Measurements from ENCODE around the gene NCOA5. TPM values are rescaled to one million over a fixed set of nuclear protein-coding genes. Genes with fewer than 3 reads are reported as not detected.

NCOA5 gene
- total RNA-seq, result 7.0 and 9.2 TPM in 2 replicates

GRCh38 chr20:46089417-46090388 lies at the start of gene NCOA5:
Gene NCOA5 (minus strand): TSS chr20:46089962. CDS start chr20:46079424, 10,538 bp downstream.

GRCh38 chr20:46117704-46118467 lies 28.1 kb upstream of the NCOA5 start, which contains the start of gene CD40:
Gene CD40 (plus strand): TSS chr20:46118314. CDS start chr20:46118344, 30 bp downstream.

GRCh38 chr20:46028772-46029371 lies 60.9 kb downstream of the NCOA5 start, which contains the start of gene SLC12A5:
Gene SLC12A5 (plus strand): TSS chr20:46029215. CDS start chr20:46029345, 130 bp downstream.

Other genes with a start within 250 kb of the NCOA5 start
- 38.6 and 42.0 TPM in 2 replicates for gene ACOT8, start 232.6 kb downstream of the NCOA5 start, total RNA-seq
- 2.6 and 3.1 TPM in 2 replicates for gene ZSWIM3, start 232.3 kb downstream of the NCOA5 start, total RNA-seq
- gene ZSWIM1, start 208.7 kb downstream of the NCOA5 start, total RNA-seq, result 2.4 and 3.4 TPM in 2 replicates
- gene SPATA25, start 202.3 kb downstream of the NCOA5 start, total RNA-seq, result 0.72 and 1.9 TPM in 2 replicates
- 4.5 and 5.5 TPM in 2 replicates for gene NEURL2, start 198.8 kb downstream of the NCOA5 start, total RNA-seq
- gene CTSA, start 198.6 kb downstream of the NCOA5 start, total RNA-seq, result 16.2 and 21.9 TPM in 2 replicates
- 52.9 and 81.9 TPM in 2 replicates for gene PLTP, start 177.8 kb downstream of the NCOA5 start, total RNA-seq
- gene PCIF1, start 155.3 kb downstream of the NCOA5 start, total RNA-seq, result 5.3 and 9.6 TPM in 2 replicates
- 8.1 and 10.4 TPM in 2 replicates for gene ZNF335, start 117.8 kb downstream of the NCOA5 start, total RNA-seq
- 0.21 and 16.4 TPM in 2 replicates for gene MMP9, start 81.1 kb downstream of the NCOA5 start, total RNA-seq
- gene SLC12A5, start 60.7 kb downstream of the NCOA5 start, total RNA-seq, result under 0.01 TPM in 1 of 2 replicates, not detected in the other
- 10.0 and 28.4 TPM in 2 replicates for gene CD40, start 28.4 kb upstream of the NCOA5 start, total RNA-seq
- not detected in 2 replicates for gene CDH22, start 218.5 kb upstream of the NCOA5 start, total RNA-seq

Data from tracheal epithelial cell (primary cell).